ENCODE results near the gene SPARC.
A peak's percentile ranks its signal among the peaks of the same experiment; 100 is the strongest.

Gene SPARC

GRCh38 chr5:151660616-151661495 is 25.9 kb downstream of the SPARC start:
- TF ChIP-seq CTCF (IDR thresholded peaks at IDR 0.05; ENCODE audit: low read depth, low read length): no peak

GRCh38 chr5:151659001-151659754 is 27.5 kb downstream of the SPARC start:
- DNase-seq (ENCODE audit: low read depth in 2 of 2): peak; percentile 86 to 89
- no peak overlapping the region for H3K4me3 ChIP-seq (replicated peaks in 1 of 2; ENCODE audit: low read depth in 2 of 2, low read length in 2 of 2)
- peak; percentile 92 for TF ChIP-seq CTCF (IDR thresholded peaks at IDR 0.05; ENCODE audit: low read depth, low read length)

More at GRCh38 chr5:151660616-151661495, 25.9 kb downstream of the SPARC start:
- peak; percentile 70 to 80 for DNase-seq (ENCODE audit: low read depth in 2 of 2)
- H3K4me3 ChIP-seq (replicated peaks in 1 of 2; ENCODE audit: low read depth in 2 of 2, low read length in 2 of 2): no peak overlapping the region

GRCh38 chr5:151657114-151657513 is 29.6 kb downstream of the SPARC start:
- no peak overlapping the region for H3K4me3 ChIP-seq (replicated peaks in 1 of 2; ENCODE audit: low read depth in 2 of 2, low read length in 2 of 2)
- no peak for DNase-seq (ENCODE audit: low read depth in 2 of 2)
- no peak for TF ChIP-seq CTCF (IDR thresholded peaks at IDR 0.05; ENCODE audit: low read depth, low read length)

- TF ChIP-seq CTCF (IDR thresholded peaks at IDR 0.05; ENCODE audit: low read depth, low read length): no peak
- DNase-seq (ENCODE audit: low read depth in 2 of 2): no peak
- H3K4me3 ChIP-seq (replicated peaks in 1 of 2; ENCODE audit: low read depth in 2 of 2, low read length in 2 of 2): no peak overlapping the region
These were observed 30.4 kb downstream of the SPARC start for GRCh38 chr5:151656311-151656710.

- peak; percentile 92 for TF ChIP-seq CTCF (IDR thresholded peaks at IDR 0.05; ENCODE audit: low read depth, low read length)
- no peak overlapping the region for H3K4me3 ChIP-seq (replicated peaks in 1 of 2; ENCODE audit: low read depth in 2 of 2, low read length in 2 of 2)
- peak; percentile 86 to 87 for DNase-seq (ENCODE audit: low read depth in 2 of 2)
These were observed 34.6 kb downstream of the SPARC start for GRCh38 chr5:151651997-151652645.

DNA sequence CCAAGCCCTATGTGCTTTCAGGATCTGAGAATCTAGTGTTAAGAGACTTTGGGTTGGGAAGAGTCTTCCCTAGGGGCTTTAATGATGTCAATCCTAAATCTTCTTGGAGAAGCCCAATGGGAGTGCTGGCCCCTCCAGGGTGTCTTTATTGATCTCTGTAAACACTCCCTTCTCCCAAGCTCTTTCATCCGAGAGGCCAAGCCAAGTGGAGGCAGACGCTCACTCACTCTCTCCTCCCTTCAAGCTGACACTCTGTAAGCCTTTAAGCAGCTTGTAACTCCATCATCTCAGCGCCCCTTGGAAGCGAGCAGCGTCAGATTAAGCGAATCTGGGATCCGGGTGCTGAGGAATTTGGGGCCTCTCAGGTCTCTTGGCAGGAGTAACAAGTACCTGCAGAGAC is 37.7 kb downstream of the SPARC start:
- no peak for TF ChIP-seq CTCF (IDR thresholded peaks at IDR 0.05; ENCODE audit: low read depth, low read length)
- no peak for DNase-seq (ENCODE audit: low read depth in 2 of 2)
- no peak overlapping the region for H3K4me3 ChIP-seq (replicated peaks in 1 of 2; ENCODE audit: low read depth in 2 of 2, low read length in 2 of 2)
